G401.6 (cell line): ENCODE results near the gene TSTD1.

Experiments
- FAIRE-seq: peaks from 2 replicates; lab custom pipeline; 2012; peaks lifted over from hg19 to GRCh38; lab: Jason Lieb, UNC

The TSTD1 gene

DNA sequence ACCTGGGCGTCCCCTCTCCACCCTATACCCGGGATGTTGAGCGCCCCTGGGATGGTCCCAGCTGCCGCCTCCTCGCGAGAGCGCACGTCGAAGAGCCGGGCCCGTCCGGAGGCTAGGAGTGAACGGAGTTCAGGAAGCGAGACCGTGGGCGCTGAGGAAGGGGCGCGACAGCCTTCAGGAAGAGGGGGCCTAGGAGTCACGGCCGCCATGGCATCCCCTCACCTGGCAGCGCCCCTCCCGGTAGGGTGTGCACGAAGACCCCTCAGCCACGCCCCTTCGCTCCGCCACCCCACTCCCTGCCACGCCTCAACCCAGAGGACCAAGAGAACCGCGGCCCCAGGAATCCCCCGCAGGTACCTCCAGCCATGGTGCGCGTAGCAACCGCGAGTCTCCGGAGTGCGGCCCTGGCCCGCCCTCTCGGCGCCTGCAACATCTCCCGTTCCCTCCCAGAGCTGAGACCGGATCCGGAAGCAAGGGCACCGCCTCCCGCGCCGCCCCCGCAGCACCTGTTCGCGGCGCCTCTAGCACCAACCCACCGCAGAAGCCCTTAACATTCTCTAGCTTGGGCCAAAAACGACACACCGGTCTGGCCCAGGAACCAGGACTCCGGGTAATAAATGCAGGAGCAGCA, at the start of gene TSTD1:
TSTD1 (minus strand) TSS at position 442 of the 631 bp plus-strand sequence; CDS start at position 367, 75 bp downstream.
- FAIRE-seq: no peak

GRCh38 chr1:161086457-161086856, 47.7 kb upstream of the TSTD1 start:
- FAIRE-seq: no peak

DNA sequence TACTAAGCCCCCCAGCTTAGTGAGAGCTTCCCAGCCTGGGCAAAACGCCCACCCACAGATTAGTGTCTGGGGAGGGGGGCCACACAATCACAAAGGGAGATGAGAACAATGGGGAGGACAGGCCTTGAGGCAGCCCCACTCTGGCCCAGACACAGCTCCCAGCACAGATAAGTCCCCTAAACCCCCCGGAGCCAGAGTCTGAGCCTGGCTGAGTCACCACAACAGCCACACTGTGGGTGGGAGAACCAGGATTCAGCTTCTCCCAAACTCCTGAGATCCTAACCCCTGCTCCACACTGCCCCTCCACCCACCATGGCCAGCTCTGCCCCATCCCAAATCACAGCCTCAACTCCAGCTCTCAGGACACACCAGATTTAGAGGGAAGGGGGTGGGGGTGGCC, 46.4 kb upstream of the TSTD1 start:
- no peak for FAIRE-seq

- no peak for FAIRE-seq
Measured at GRCh38 chr1:161084597-161084988, 45.8 kb upstream of the TSTD1 start.

- FAIRE-seq: no peak
Measured at GRCh38 chr1:161083748-161084596, 45.2 kb upstream of the TSTD1 start.

GRCh38 chr1:161082996-161083747, 44.4 kb upstream of the TSTD1 start:
- FAIRE-seq: no peak

DNA sequence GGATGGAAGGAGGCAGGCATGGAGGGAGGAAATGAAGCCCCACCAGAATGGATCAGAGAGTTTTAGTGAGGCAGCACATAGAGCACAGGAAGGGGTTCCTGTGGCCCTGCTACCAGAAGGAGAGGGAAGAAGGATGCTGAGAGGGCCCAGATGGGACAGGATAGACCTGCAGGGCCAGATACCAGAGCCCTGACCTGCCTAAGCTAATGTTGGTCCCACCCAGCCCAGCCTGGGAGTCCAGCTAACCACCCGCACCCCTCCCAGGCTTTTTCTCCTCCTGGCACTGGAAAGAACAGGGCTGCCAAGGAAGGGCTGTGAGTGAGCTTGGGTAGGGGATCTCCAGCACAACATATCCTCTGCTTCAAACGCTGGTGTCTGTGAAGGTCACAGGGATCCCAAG, 43.7 kb upstream of the TSTD1 start:
- no peak for FAIRE-seq

- no peak for FAIRE-seq
Measured at GRCh38 chr1:161081519-161081918, 42.8 kb upstream of the TSTD1 start.

GRCh38 chr1:161080441-161081405, 42.0 kb upstream of the TSTD1 start:
- no peak for FAIRE-seq

DNA sequence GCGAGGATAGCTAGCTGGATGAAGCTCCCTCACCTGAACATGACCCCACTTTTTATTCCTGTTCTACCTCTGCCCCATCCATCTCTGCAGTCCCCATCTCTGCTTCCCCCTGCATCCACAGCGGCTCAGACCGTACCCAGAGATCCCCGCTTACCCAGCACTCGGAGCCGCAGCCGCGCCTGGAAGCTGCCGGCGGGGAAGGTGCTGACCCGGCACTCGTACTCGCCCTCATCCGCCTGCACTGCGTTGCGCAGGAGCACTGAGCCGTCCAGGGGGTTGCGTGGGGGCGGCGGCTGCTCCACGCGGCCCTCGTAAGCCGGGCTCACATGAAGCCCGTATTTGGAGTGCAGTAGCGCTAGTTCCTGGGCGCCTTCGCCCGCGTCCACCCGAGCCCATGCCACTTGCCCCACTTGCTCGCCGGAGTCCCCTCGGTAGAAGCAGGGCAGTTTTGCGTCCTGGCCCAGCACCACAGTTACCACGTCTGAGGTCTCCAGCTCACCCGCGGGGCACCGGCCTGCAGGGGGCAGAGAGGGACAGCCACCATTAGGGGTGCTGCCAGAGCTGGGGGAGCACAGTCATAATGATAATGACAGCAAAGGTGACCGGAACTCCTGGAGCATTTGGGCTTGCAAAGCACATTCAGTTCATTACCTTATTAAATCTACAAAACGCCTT, 40.8 kb upstream of the TSTD1 start:
- FAIRE-seq: no peak

GRCh38 chr1:161077426-161077825, 38.7 kb upstream of the TSTD1 start:
- FAIRE-seq: no peak

GRCh38 chr1:161076410-161076809, 37.6 kb upstream of the TSTD1 start:
- FAIRE-seq: no peak

- FAIRE-seq: no peak
Measured at GRCh38 chr1:161074676-161075368, 36.1 kb upstream of the TSTD1 start.

- no peak for FAIRE-seq
Measured at GRCh38 chr1:161073474-161074121, 34.8 kb upstream of the TSTD1 start.

GRCh38 chr1:161072751-161073449, 34.1 kb upstream of the TSTD1 start:
- no peak for FAIRE-seq

DNA sequence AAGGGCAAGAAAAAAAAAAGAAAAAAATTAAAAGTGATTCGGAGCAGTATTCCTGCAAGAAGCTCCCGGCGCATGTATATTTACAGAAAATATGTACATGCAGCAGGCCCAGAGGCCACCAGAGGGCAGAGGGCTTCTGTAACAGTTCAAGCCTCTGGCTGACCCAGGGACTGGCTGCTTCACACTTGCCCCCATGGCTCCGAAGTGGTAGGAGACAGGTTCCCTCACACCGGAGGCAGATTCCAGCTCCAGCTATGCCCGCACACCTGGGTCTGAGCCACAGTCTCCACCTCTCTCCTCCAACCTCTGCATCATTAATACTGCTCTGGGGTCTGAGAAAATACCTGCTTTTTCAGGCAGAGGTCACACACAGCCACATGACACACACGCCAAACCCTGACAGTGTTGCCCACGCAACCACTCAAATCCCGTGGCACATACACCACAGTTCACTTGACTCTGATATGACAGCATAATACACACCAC, 33.2 kb upstream of the TSTD1 start:
- peak; percentile 30 for FAIRE-seq

DNA sequence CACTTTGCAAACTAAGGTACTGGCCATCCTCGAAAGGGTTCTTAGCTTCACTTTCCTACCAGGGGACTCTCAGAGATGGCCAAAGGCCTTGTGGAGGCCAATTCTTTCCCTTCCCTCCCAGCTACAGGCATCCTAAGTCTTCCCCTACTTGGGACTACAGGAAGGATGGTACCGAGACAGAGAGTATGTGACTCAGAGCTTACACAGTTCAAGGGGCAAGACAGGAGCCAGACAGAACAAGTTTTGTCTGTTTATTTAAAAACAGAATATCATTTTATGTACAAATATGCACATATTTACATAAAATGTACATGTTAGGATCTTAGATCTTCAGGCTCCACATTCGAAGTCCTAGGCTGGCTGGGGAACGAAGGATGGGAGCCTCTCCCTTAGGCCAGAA, 32.0 kb upstream of the TSTD1 start:
- no peak for FAIRE-seq

DNA sequence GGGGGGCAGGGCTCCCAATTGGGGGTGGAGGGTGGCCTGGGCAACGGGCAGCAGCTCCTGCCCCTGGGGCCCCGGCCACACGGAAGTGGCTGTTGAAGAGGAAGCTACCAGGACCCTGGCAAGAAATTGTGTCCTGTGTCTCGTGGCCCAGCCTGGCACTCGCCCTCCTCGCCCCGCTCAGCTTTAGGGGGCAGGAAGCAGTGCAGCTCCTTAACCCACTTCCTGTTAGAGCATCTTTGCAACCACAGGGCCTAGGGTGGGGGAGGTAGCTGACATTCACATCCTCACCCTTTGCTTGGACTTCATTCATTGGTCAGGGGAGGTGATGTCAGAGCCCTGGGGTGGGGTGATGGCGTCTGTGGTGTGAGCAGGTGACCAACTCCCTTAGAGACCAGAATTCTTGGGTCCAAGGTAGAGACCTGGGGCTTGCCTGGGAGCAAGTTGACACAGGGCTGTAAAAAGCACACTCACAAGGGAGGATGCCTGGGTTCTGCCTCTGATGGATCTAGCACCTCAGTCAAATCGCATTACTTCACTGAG, 31.0 kb upstream of the TSTD1 start, which contains the start of gene ARHGAP30:
ARHGAP30 (minus strand) TSS at position 161 of the 540 bp plus-strand sequence. CDS start 267 bp downstream, outside the sequence.
- no peak for FAIRE-seq

GRCh38 chr1:161069241-161069640, 30.5 kb upstream of the TSTD1 start:
- no peak for FAIRE-seq
